ENCODE results near the gene SRGAP1. TPM values are rescaled to one million over a fixed set of nuclear protein-coding genes. Genes with fewer than 3 reads are reported as not detected.

Gene SRGAP1
- total RNA-seq, 1 donor from 2014 or later = 49.3 TPM

- DNase-seq (ENCODE audit: low spot score) = no peak
- H3K9me3 Mint-ChIP-seq (ENCODE audit: unreplicated experiment) = no peaks in the 10 kb centered on the region
- no peak overlapping the region for H3K4me3 Mint-ChIP-seq (ENCODE audit: unreplicated experiment)
- H3K36me3 Mint-ChIP-seq (ENCODE audit: low read depth, unreplicated experiment) = no peaks in the 10 kb centered on the region
- peak overlapping the region; percentile 7 for H3K27ac Mint-ChIP-seq (ENCODE audit: unreplicated experiment)
- TF ChIP-seq CTCF (IDR thresholded peaks at IDR 0.05; ENCODE audit: unreplicated experiment) = no peak
- peaks cover 2% of the 10 kb centered on the region for H3K27me3 Mint-ChIP-seq (ENCODE audit: unreplicated experiment)
- H3K4me1 Mint-ChIP-seq (ENCODE audit: unreplicated experiment) = peaks cover 22% of the 10 kb centered on the region
These were observed 336.5 kb downstream of the SRGAP1 start for GRCh38 chr12:64180951-64181350.

GRCh38 chr12:64181430-64182291 lies 337.2 kb downstream of the SRGAP1 start:
- H3K36me3 Mint-ChIP-seq (ENCODE audit: low read depth, unreplicated experiment) = no peaks in the 10 kb centered on the region
- no peak overlapping the region for H3K4me3 Mint-ChIP-seq (ENCODE audit: unreplicated experiment)
- H3K27ac Mint-ChIP-seq (ENCODE audit: unreplicated experiment) = peak overlapping the region; percentile 78
- H3K4me1 Mint-ChIP-seq (ENCODE audit: unreplicated experiment) = peaks cover 20% of the 10 kb centered on the region
- no peak for TF ChIP-seq CTCF (IDR thresholded peaks at IDR 0.05; ENCODE audit: unreplicated experiment)
- no peaks in the 10 kb centered on the region for H3K9me3 Mint-ChIP-seq (ENCODE audit: unreplicated experiment)
- DNase-seq (ENCODE audit: low spot score) = peak; percentile 33
- peaks cover 2% of the 10 kb centered on the region for H3K27me3 Mint-ChIP-seq (ENCODE audit: unreplicated experiment)

DNA sequence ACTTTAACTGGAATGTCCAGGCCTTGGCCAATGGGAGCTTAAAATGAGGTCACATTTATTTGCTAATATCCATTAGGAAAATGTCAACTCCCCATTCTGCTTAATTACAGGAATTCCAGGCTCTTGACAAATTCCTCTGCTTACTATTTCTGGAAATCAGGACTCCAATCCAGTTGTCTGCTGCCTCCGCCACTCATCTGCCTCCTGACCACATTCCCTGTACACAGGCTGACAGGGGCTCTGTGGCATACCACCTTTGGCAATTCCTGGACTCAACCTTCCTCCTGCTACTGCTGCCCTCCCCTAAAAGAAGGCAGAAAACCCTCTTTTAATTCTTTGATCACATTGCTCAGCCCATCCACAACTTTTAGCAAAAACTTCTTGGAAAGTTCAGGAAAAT lies 339.7 kb downstream of the SRGAP1 start:
- peaks cover 3% of the 10 kb centered on the region for H3K27me3 Mint-ChIP-seq (ENCODE audit: unreplicated experiment)
- H3K36me3 Mint-ChIP-seq (ENCODE audit: low read depth, unreplicated experiment) = no peaks in the 10 kb centered on the region
- no peak for DNase-seq (ENCODE audit: low spot score)
- peaks cover 17% of the 10 kb centered on the region for H3K4me1 Mint-ChIP-seq (ENCODE audit: unreplicated experiment)
- H3K27ac Mint-ChIP-seq (ENCODE audit: unreplicated experiment) = no peak overlapping the region
- H3K9me3 Mint-ChIP-seq (ENCODE audit: unreplicated experiment) = no peaks in the 10 kb centered on the region
- no peak overlapping the region for H3K4me3 Mint-ChIP-seq (ENCODE audit: unreplicated experiment)
- TF ChIP-seq CTCF (IDR thresholded peaks at IDR 0.05; ENCODE audit: unreplicated experiment) = no peak

DNA sequence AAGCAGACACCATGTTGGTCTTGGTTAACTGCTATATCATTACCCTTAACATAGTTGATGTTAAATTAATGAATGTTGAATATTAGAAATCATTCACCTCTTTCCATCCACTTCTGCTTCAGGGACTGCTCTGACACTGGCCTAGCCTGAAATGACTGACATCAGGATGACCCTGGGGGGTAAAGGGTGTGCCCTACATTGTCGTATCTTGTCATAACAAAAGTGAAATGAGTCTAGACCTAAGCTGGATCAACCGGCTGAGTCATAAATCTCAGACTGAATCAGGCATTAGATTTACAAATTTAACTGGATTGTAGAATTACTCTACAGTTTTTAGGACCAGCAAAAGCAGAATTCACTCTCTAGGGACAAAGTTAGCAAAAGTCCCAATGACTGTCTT lies 342.3 kb downstream of the SRGAP1 start:
- Mint-ChIP-seq H3K36me3 (ENCODE audit: low read depth, unreplicated experiment) (no peaks in the 10 kb centered on the region), H3K9me3 (ENCODE audit: unreplicated experiment) (no peaks in the 10 kb centered on the region), H3K27ac (ENCODE audit: unreplicated experiment) (no peak overlapping the region), H3K4me3 (ENCODE audit: unreplicated experiment) (no peak overlapping the region), H3K4me1 (ENCODE audit: unreplicated experiment) (peaks cover 5% of the 10 kb centered on the region), H3K27me3 (ENCODE audit: unreplicated experiment) (peaks cover 3% of the 10 kb centered on the region)
- TF ChIP-seq CTCF (IDR thresholded peaks at IDR 0.05; ENCODE audit: unreplicated experiment) = no peak
- no peak for DNase-seq (ENCODE audit: low spot score)

- no peak overlapping the region for H3K4me3 Mint-ChIP-seq (ENCODE audit: unreplicated experiment)
- no peak overlapping the region for H3K27ac Mint-ChIP-seq (ENCODE audit: unreplicated experiment)
- TF ChIP-seq CTCF (IDR thresholded peaks at IDR 0.05; ENCODE audit: unreplicated experiment) = no peak
- no peaks in the 10 kb centered on the region for H3K9me3 Mint-ChIP-seq (ENCODE audit: unreplicated experiment)
- no peaks in the 10 kb centered on the region for H3K36me3 Mint-ChIP-seq (ENCODE audit: low read depth, unreplicated experiment)
- peaks cover 3% of the 10 kb centered on the region for H3K4me1 Mint-ChIP-seq (ENCODE audit: unreplicated experiment)
- no peak for DNase-seq (ENCODE audit: low spot score)
- peaks cover 3% of the 10 kb centered on the region for H3K27me3 Mint-ChIP-seq (ENCODE audit: unreplicated experiment)
These were observed 342.9 kb downstream of the SRGAP1 start for GRCh38 chr12:64187370-64187769.

Measured in endothelial cell (in vitro differentiated cells).